Measurements from ENCODE around the gene CLIC1. TPM values are rescaled to one million over a fixed set of nuclear protein-coding genes. Genes with fewer than 3 reads are reported as not detected.

The CLIC1 gene
- total and polyA plus RNA-seq, 10 of the 15 experiments (the other 5 are each of a cell fraction or from before 2014, with no cell fraction given), result 446 to 1,266 (median 636) TPM

- TF ChIP-seq YY1 (IDR thresholded peaks at IDR 0.05; ENCODE audit: low read depth, low read length) (no peak), EP300 (IDR thresholded peaks at IDR 0.05; ENCODE audit: borderline replicate concordance in 1 of 2, control insufficient read depth in 1 of 2, low read depth in 2 of 2, low read length in 2 of 2) (no peak), MTA2 (IDR thresholded peaks at IDR 0.05; ENCODE audit: low read depth) (no peak), ZNF384 (IDR thresholded peaks at IDR 0.05; ENCODE audit: borderline replicate concordance, low read depth, low read length) (no peak), NFYA (IDR thresholded peaks at IDR 0.05; ENCODE audit: borderline replicate concordance, low read depth, low read length) (no peak), CEBPZ (IDR thresholded peaks at IDR 0.05; ENCODE audit: low read depth, low read length) (no peak), BACH1 (IDR thresholded peaks at IDR 0.05; ENCODE audit: borderline replicate concordance) (no peak), JUNB (IDR thresholded peaks at IDR 0.05) (no peak), MEF2B (IDR thresholded peaks at IDR 0.05; ENCODE audit: partially characterized antibody, poor library complexity, severe bottlenecking) (no peak), SP1 (IDR thresholded peaks at IDR 0.05; ENCODE audit: low read depth, low read length) (no peak), PBX3 (IDR thresholded peaks at IDR 0.05; ENCODE audit: insufficient replicate concordance, low read depth, low read length) (no peak)
- FAIRE-seq (no peak), DNase-seq (ENCODE audit: low read depth, low spot score) (no peak), ATAC-seq (no peak)
- Histone ChIP-seq H3K4me3 (no peak overlapping the region), H3K4me1 (ENCODE audit: control insufficient read depth, insufficient read depth, low read length) (peaks cover 3% of the 10 kb centered on the region; the same call in 1 of the 2 replicates), H3K79me2 (ENCODE audit: control insufficient read depth, insufficient read depth, low read length) (no peaks in the 10 kb centered on the region), H3K27ac (ENCODE audit: control insufficient read depth, insufficient read depth) (no peak overlapping the region), H3K9me3 (replicated peaks; ENCODE audit: control insufficient read depth, insufficient read depth, low read length) (no peaks in the 10 kb centered on the region), H3K9ac (ENCODE audit: control insufficient read depth, insufficient read depth, low read length) (no peak overlapping the region), H3K4me2 (ENCODE audit: control insufficient read depth, insufficient read depth) (no peak overlapping the region), H3K36me3 (ENCODE audit: control insufficient read depth in 2 of 2, insufficient read depth in 2 of 2, low read length in 1 of 2) (peaks cover 4 to 13% of the 10 kb centered on the region in 2 experiments; a peak in 3 of 4 replicates), H2AFZ (ENCODE audit: control insufficient read depth, low read depth, low read length) (no peak overlapping the region), H3K27me3 (replicated peaks in 1 of 2; ENCODE audit: control insufficient read depth in 2 of 2, insufficient read depth in 2 of 2, low read length in 1 of 2) (no peaks in the 10 kb centered on the region), H4K20me1 (ENCODE audit: control insufficient read depth, insufficient read depth) (no peaks in the 10 kb centered on the region)
- WGBS (ENCODE audit: insufficient coverage, insufficient replicate concordance, low lambda C conversion rate, missing lambda C conversion rate), result 98% methylated on average over 13 of the region's 13 CpGs
- intact Hi-C loops (cut with micrococcal nuclease; ENCODE audit: unreplicated experiment), result loop anchor here (5.0 kb wide), 1 partner anchor 49 kb away; no protein-coding TSS in a partner anchor
- BruUV-seq (replicated peaks), result no TSS peak
- RAD21 ChIA-PET (ENCODE audit: unreplicated experiment), result no interaction called here
- in situ Hi-C loops (cut with MboI), result no loop called here
- POLR2A ChIA-PET, result no interaction called here
- SMC1A ChIA-PET (ENCODE audit: uncharacterized antibody, unreplicated experiment), result interaction anchor here (1.4 kb wide), 1 partner anchor 129 kb away, joined by 3 read pairs; no protein-coding TSS in a partner anchor
- CTCF ChIA-PET, result interaction anchor here (0.7 kb wide), 1 partner anchor 86 kb away, joined by 3 read pairs; no protein-coding TSS in a partner anchor
Measured at GRCh38 chr6:31683591-31683990, 52.7 kb downstream of the CLIC1 start.

All from GM12878 (cell line).